Stimulated activated CD4-positive, alpha-beta T cell treated with anti-CD3 and anti-CD28 coated beads, TNF-alpha, amount 100 ng/mL, for 1 hour (primary cell): Measurements from ENCODE around the gene GALNT1.

Experiments used
- DNase-seq, 3 donors: peaks; one replicate each; pipeline ENCODE4 v3.0.0-alpha.2; 2020; ENCODE audit warnings: low read depth in 3 of 3, low spot score in 1 of 3

Gene GALNT1

DNA sequence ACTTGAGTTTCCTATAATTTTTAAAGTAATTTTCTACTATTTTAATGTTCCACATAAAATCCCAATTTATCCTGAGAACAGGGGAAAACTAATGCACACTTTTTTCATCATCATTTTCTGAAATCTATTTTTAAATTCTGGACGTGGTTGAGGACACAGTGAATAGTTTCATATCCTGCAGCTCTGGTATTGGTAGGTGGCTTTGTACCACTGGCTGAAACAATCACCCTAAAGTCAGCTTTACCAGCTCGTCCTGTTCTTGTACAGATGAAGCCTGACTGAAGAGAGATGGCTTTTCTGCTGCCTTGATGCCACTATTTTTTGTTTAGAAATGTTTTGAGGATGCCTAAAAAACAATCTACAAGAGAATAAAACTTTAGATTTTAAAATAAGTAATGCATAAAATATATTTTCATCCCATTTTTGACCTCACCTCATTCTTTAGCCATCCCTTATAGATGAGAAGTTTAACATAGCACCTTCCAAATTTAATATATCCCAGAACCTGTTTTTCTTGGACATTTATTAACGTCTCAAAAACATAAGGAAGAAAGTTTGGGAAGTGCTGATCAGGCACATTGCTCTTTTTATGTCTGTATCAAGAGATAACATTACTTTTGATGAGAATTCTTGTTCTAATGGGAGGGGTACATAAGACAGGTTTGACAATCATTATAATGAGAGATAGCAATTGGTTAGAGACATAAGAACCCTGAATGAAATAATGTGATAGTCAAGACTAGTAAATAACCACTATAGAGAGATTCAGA is 80.9 kb downstream of the GALNT1 start:
- DNase-seq: no peak

GRCh38 chr18:35671966-35672603 is 90.5 kb downstream of the GALNT1 start:
- no peak for DNase-seq

- DNase-seq: no peak
These were observed 91.4 kb downstream of the GALNT1 start for GRCh38 chr18:35672897-35673296.

DNA sequence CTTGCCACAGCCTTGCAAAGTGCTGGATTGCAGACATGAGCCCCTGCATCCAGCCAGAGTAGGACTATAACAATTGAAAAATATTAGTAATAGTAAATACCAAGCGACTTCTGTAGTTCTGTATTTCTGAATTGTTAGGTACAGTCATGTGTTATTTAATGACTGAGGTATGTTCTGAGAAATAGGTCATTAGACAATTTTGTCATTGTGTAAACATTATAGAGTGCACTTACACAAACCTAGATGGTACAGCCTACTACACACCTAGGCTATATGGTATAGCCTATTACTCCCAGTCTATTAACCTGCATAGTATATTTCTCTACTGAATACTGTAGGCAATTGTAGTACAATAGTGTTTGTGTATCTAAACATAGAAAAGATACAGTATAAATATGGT is 92.1 kb downstream of the GALNT1 start:
- no peak for DNase-seq

DNA sequence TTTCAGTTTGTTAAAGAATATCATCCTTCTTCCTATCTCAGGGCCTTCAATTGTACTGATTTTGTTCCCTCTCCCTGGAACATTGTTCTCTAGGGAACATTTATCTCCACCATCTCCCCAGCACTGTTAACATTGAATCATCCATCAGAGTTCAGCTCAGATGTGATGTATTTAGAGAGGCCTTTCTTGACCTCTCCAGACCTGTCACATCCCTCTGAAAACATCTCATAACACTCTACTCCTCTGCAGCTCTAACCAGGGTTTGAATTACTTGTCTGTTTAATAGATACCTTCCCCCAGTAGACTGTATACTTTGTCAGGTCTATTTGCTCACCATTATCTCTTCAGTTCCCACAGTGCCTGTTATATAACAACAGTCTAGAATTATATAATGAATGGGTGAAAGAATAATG is 98.6 kb downstream of the GALNT1 start:
- DNase-seq: no peak

DNA sequence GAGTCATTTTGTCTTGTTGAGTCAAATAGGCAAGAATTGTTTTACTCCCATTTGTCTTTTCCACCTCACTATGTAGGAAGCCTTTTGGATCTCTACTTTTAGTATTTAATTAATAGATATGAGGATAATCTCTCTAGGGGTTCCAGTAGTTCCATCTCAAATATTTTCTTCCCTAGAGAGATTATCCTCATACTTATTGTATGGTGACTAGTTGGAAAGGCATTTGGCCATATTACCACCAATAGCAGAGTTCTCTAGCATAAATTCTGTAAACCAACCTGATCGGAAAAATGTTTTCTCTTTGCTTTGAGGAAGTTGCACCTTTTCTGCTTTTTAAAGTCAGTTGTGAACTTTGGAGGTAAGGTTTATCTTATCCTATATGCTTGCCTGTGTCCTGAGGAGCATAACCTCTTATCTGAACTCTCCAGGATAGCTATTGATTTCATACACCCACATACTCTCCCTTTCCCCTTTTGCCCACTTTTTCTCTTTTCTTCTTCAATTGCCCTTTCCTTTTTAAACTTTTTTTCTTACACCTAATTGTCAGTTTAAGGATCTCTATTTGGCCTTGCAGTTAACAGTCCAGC is 100.8 kb downstream of the GALNT1 start:
- DNase-seq: no peak

DNA sequence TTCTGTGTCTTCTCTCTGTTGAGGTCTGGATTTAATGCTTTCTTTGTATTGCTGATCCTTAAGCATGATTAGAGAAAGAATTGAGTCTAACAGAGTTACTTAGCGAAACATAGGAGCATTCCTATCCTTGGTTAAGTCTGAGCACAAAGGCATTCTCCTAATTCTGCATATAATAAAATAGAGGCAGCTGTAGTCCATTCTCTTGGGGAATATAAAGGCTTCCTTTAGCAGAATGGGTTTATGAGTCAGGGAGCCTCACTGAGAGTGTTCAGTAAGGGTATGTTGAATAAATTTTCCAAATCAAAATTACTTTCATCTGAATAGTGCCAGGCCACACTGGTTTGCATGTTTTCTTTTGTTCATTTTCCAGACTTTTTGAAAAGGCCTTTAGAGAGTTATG is 101.5 kb downstream of the GALNT1 start:
- DNase-seq: no peak

GRCh38 chr18:35688757-35689156 is 107.2 kb downstream of the GALNT1 start:
- no peak for DNase-seq

DNA sequence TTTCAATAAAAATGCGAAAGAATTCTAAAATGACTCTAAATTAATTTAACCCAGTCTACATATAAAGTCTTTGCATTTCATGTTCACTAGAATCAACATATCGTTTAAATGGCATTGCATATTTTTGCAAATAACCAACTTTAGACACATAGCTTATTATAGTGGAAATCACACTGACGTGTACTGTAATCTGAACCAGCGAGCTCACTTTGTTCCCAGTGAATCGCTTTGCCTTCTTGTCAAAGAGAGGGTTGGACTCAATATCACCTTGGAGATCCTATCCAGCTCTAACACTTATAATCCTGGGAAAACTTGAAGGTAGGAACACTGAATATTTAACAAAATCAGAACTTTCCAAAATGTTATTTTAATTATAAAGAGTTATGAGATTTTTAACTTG is 108.2 kb downstream of the GALNT1 start:
- DNase-seq: no peak

GRCh38 chr18:35691625-35692024 is 110.1 kb downstream of the GALNT1 start:
- no peak for DNase-seq

DNA sequence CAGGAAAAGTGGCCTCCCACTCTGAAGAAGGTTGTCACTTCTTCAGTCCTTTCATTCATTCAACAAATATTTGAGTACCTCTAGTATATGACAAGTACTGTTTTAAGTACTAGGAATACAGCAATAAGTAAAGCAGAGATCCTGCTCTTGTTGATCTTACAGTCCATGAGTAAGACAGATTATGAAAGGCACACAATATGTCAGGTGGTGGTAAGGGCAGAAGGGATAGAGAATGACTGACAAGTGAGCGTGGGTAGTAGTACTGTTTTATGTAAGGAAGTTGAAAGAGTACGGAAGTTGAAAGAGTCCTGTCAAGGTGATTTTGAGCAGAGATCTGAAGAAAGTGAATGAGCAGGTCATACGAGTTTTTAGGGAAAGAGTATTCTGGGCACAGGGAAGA is 111.3 kb downstream of the GALNT1 start:
- DNase-seq: no peak

DNA sequence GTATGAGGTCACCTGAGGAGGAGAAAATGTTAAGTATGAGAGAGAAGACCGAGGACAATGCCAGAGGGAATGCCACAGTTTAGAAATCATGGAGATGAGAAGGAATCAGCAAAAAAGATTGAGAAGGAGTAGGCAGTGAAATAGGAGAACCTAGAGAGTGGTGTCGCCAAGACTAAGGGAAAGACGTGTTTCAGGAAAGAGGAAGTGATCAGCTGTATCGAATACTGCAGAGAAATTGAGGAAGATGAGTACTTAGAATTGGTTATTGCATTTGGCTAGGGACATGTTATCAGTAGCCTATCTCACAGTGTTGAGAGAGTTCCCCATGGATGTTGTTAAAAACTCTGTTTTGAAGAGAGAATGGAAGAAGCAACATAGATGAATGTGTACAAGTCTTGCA is 112.3 kb downstream of the GALNT1 start:
- no peak for DNase-seq

GRCh38 chr18:35694808-35695207 is 113.3 kb downstream of the GALNT1 start:
- no peak for DNase-seq

- DNase-seq: no peak
These were observed 113.8 kb downstream of the GALNT1 start for GRCh38 chr18:35695384-35695783.

DNA sequence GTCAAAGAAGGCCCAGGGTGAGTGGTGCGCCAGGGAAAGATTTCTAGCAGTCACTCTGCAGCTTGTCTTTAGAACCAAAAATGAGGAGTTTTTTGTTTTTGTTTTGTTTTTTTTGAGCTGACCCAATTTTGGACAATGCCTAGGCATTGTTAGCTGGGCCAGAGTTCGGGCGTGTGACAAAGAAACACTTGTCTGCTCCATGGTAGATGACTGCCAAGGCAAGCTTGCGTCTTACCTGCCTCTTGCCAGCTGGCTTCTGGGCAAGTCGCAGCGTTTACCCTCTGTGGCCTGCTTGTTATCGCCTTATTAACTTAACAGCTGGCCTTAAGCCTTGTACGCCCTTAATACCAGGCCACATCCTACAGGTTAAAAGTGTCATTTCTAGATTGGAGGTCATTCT is 114.3 kb downstream of the GALNT1 start:
- DNase-seq: no peak

- no peak for DNase-seq
These were observed 114.8 kb downstream of the GALNT1 start for GRCh38 chr18:35696307-35696706.

GRCh38 chr18:35697869-35698268 is 116.3 kb downstream of the GALNT1 start:
- no peak for DNase-seq

GRCh38 chr18:35703043-35703688 is 121.6 kb downstream of the GALNT1 start:
- DNase-seq: no peak

GRCh38 chr18:35705988-35706387 is 124.4 kb downstream of the GALNT1 start:
- DNase-seq: no peak

- no peak for DNase-seq
These were observed 125.7 kb downstream of the GALNT1 start for GRCh38 chr18:35707247-35707646.

- DNase-seq: no peak
These were observed 126.1 kb downstream of the GALNT1 start for GRCh38 chr18:35707674-35708073.

GRCh38 chr18:35710581-35710980 is 129.0 kb downstream of the GALNT1 start:
- no peak for DNase-seq
